GM12878 (cell line): Measurements from ENCODE around the gene MACROD2. TPM values are rescaled to one million over a fixed set of nuclear protein-coding genes. Genes with fewer than 3 reads are reported as not detected.

ENCODE experiments used
- ATAC-seq: fragments of 200-7000 bp; cut with Tn5 transposase; 3 replicates; pipeline ENCODE4 v1.9.1; 2020; ENCODE audit warnings: mild to moderate bottlenecking, moderate library complexity
- BruUV-seq: library from RNA; stranded (reverse); fragments of 400-500 nt; replicated peaks from 2 replicates; lab custom pipeline; 2021; lab: Mats Ljungman, UMichigan
- CTCF ChIA-PET: fragments of 300-600 bp; sonication (Branson Sonifier 250); formaldehyde crosslinking; extraction: SDS; loops from one replicate; lab custom pipeline; 2021; ENCODE audit warnings: inconsistent platforms; lab: Yijun Ruan, JAX
- POLR2A ChIA-PET: fragments of 350-600 bp; formaldehyde crosslinking; extraction: SDS; loops from one replicate; lab custom pipeline; 2021; ENCODE audit warnings: inconsistent platforms; lab: Charles Lee
- RAD21 ChIA-PET: fragments of 300-600 bp; sonication (Branson Sonifier 250); formaldehyde crosslinking; loops from one replicate; lab custom pipeline; 2023; ENCODE audit warnings: antibody characterized with exemption; ENCODE audit not compliant: unreplicated experiment; lab: Charles Lee
- SMC1A ChIA-PET: fragments of 300-600 bp; sonication (Branson Sonifier 250); formaldehyde crosslinking; loops from one replicate; lab custom pipeline; 2023; ENCODE audit not compliant: unreplicated experiment, uncharacterized antibody; lab: Charles Lee
- DNase-seq: peaks from one replicate; pipeline ENCODE4 v3.0.0-alpha.2; 2011; ENCODE audit warnings: low read depth, low spot score
- FAIRE-seq: peaks from 3 replicates; lab custom pipeline; 2011; peaks lifted over from hg19 to GRCh38; lab: Jason Lieb, UNC
- H2AFZ ChIP-seq: 2 replicates; pipeline ENCODE4 v1.6.0; 2011; ENCODE audit warnings: low read depth, low read length, control low read depth; ENCODE audit not compliant: control insufficient read depth
- H3K27ac ChIP-seq: 2 replicates; pipeline ENCODE4 v1.5.1; 2011; ENCODE audit warnings: control low read depth; ENCODE audit not compliant: control insufficient read depth, insufficient read depth
- H3K27me3 ChIP-seq, 2 experiments: replicated peaks in 1 of 2; 2 replicates each; pipeline versions ENCODE4 v1.6.0 to v1.6.1; 2011; ENCODE audit warnings: low read length in 1 of 2; ENCODE audit not compliant: control insufficient read depth in 2 of 2, insufficient read depth in 2 of 2
- H3K36me3 ChIP-seq, 2 experiments: 2 replicates each; pipeline ENCODE4 v1.5.1; 2011; ENCODE audit warnings: low read length in 1 of 2; ENCODE audit not compliant: control insufficient read depth in 2 of 2, insufficient read depth in 2 of 2
- H3K4me1 ChIP-seq: 2 replicates; pipeline ENCODE4 v1.6.1; 2011; ENCODE audit warnings: mild to moderate bottlenecking, low read length, moderate library complexity, mixed read lengths; ENCODE audit not compliant: control insufficient read depth, insufficient read depth
- H3K4me2 ChIP-seq: 2 replicates; pipeline ENCODE4 v1.6.0; 2011; ENCODE audit warnings: control low read depth; ENCODE audit not compliant: control insufficient read depth, insufficient read depth
- H3K4me3 ChIP-seq: fragments of 200-600 bp; sonication (generic); 2 replicates; pipeline ENCODE4 v1.5.1; 2016
- H3K79me2 ChIP-seq: 2 replicates; pipeline ENCODE4 v1.6.0; 2011; ENCODE audit warnings: low read length; ENCODE audit not compliant: control insufficient read depth, insufficient read depth
- H3K9ac ChIP-seq: 2 replicates; pipeline ENCODE4 v1.8.0; 2011; ENCODE audit warnings: low read length, control low read depth, mixed read lengths; ENCODE audit not compliant: control insufficient read depth, insufficient read depth
- H3K9me3 ChIP-seq: replicated peaks from 3 replicates; pipeline ENCODE4 v1.5.1; 2011; ENCODE audit warnings: mild to moderate bottlenecking, low read length; ENCODE audit not compliant: control insufficient read depth, insufficient read depth
- H4K20me1 ChIP-seq: 2 replicates; pipeline ENCODE4 v1.6.0; 2011; ENCODE audit not compliant: control insufficient read depth, insufficient read depth
- CREM ChIP-seq: IDR thresholded peaks from 2 replicates; pipeline ENCODE4 v1.6.1; 2014; ENCODE audit warnings: antibody characterized with exemption, low read depth
- FOS ChIP-seq: IDR thresholded peaks from 3 replicates; pipeline ENCODE4 v1.6.1; 2011; ENCODE audit warnings: borderline replicate concordance; ENCODE audit not compliant: insufficient read length; ENCODE audit errors: extremely low read depth
- HDAC2 ChIP-seq: fragments of 200-600 bp; sonication (generic); IDR thresholded peaks from 2 replicates; pipeline ENCODE4 v1.6.1; 2017
- IRF3 ChIP-seq: fragments of 450-650 bp; IDR thresholded peaks from 2 replicates; pipeline ENCODE4 v1.6.1; 2014; ENCODE audit warnings: mild to moderate bottlenecking
- IRF4 ChIP-seq: IDR thresholded peaks from 2 replicates; pipeline ENCODE4 v1.6.1; 2011; ENCODE audit warnings: low read depth, low read length
- NBN ChIP-seq: fragments of 450-650 bp; IDR thresholded peaks from 2 replicates; pipeline ENCODE4 v1.6.1; 2016
- NR2C2 ChIP-seq: IDR thresholded peaks from 2 replicates; pipeline ENCODE4 v1.6.1; 2011; ENCODE audit warnings: borderline replicate concordance, low read depth; ENCODE audit not compliant: control insufficient read depth, insufficient read length
- RCOR1 ChIP-seq: conservative IDR thresholded peaks from 2 replicates; pipeline ENCODE4 v1.6.1; 2012; ENCODE audit warnings: low read depth, low read length, improper control_type of control experiment
- SRF ChIP-seq, 2 experiments: IDR thresholded peaks; 2 replicates each; pipeline ENCODE4 v1.6.1; 2011; ENCODE audit warnings: low read depth in 2 of 2, low read length in 2 of 2, mild to moderate bottlenecking in 1 of 2, moderate library complexity in 1 of 2
- SUPT20H ChIP-seq: IDR thresholded peaks from 2 replicates; pipeline ENCODE4 v1.6.1; 2011; ENCODE audit warnings: low read depth, mild to moderate bottlenecking, low read length, moderate library complexity, borderline replicate concordance; ENCODE audit not compliant: control insufficient read depth
- USF2 ChIP-seq: IDR thresholded peaks from 2 replicates; pipeline ENCODE4 v1.6.1; 2011; ENCODE audit warnings: low read depth, low read length, improper control_type of control experiment, borderline replicate concordance
- ZBTB33 ChIP-seq: fragments of 450-650 bp; IDR thresholded peaks from 2 replicates; pipeline ENCODE4 v1.6.1; 2017; ENCODE audit warnings: mild to moderate bottlenecking
- WGBS: methylation state at CpG from one replicate; pipeline ENCODE4 v1.1.6; 2016; ENCODE audit warnings: low lambda C conversion rate; ENCODE audit not compliant: insufficient replicate concordance, insufficient coverage; ENCODE audit errors: missing lambda C conversion rate; 5-methylcytosine and 5-hydroxymethylcytosine counted together
- in situ Hi-C: fragments of 300-500 bp; cut with MboI; formaldehyde crosslinking; loops from 9 replicates; pipeline ENCODE4 v1.14.3; 2018; ENCODE audit warnings: mixed read lengths
- intact Hi-C: fragments of 100-400 bp; cut with micrococcal nuclease; formaldehyde crosslinking; loops from one replicate; pipeline ENCODE4 v1.14.2; 2022; ENCODE audit not compliant: unreplicated experiment
- polyA plus RNA-seq, 11 experiments: library from polyadenylated mRNA; depleted of rRNA in 4 of 11; unstranded in 6 of 11; stranded (reverse) in 5 of 11; fragments of >200 nt; fragmentation: Nextera tagmentation in 4 of 11; fragmentation: Illumina TruSeq in 1 of 11; extraction: Ambion mirVana in 4 of 11; extraction: Trizol in 1 of 11; gene quantifications; 1 replicate in 1 of 11; 2 replicates in 10 of 11; pipeline versions ENCODE4 v1.2.1 to v1.2.3, GENCODE V29; 2011 to 2016; ENCODE audit warnings: inconsistent platforms in 2 of 11, missing spikeins in 2 of 11, low read depth in 1 of 11
- total RNA-seq, 4 experiments: library from RNA; depleted of rRNA in 3 of 4; stranded (reverse); fragments of >200 nt in 3 of 4; fragmentation: Illumina TruSeq in 1 of 4; extraction: Trizol in 1 of 4; gene quantifications; 2 replicates each; pipeline versions ENCODE4 v1.2.1 to v1.2.3, GENCODE V29; 2013 to 2021

MACROD2 gene
- total and polyA plus RNA-seq, 10 of the 15 experiments (the other 5 are each of a cell fraction or from before 2014, with no cell fraction given), result 1.1 to 21.5 (median 2.2) TPM

- in situ Hi-C loops, result loop anchor here (25.0 kb wide), 1 partner anchor 1320 kb away; no protein-coding TSS in a partner anchor
- intact Hi-C loops, result loop anchor here (5.0 kb wide), 1 partner anchor 60 kb away; no protein-coding TSS in a partner anchor
- no peak overlapping the region for H3K9ac ChIP-seq
- ChIA-PET RAD21 (no interaction called here), SMC1A (no interaction called here), POLR2A (interaction anchor here (0.6 kb wide), 1 partner anchor 15 kb away, joined by 3 read pairs; no protein-coding TSS in a partner anchor), CTCF (no interaction called here)
- H4K20me1 ChIP-seq, result no peaks in the 10 kb centered on the region
- WGBS, result 2% methylated on average over 4 of the region's 4 CpGs
- BruUV-seq, result no TSS peak
- H3K4me2 ChIP-seq, result no peak overlapping the region
- no peaks in the 10 kb centered on the region for H3K27me3 ChIP-seq
- no peaks in the 10 kb centered on the region for H3K4me1 ChIP-seq
- ATAC-seq (no peak), FAIRE-seq (no peak), DNase-seq (no peak)
- H3K79me2 ChIP-seq, result no peaks in the 10 kb centered on the region
- no peak overlapping the region for H3K27ac ChIP-seq
- H2AFZ ChIP-seq, result no peak overlapping the region
- H3K36me3 ChIP-seq, result no peaks in the 10 kb centered on the region
- no peaks in the 10 kb centered on the region for H3K9me3 ChIP-seq
- no peak overlapping the region for H3K4me3 ChIP-seq
- TF ChIP-seq CREM (no peak), HDAC2 (no peak), NBN (no peak), SRF (IDR thresholded peaks at IDR 0.05; ENCODE audit: low read depth in 2 of 2, low read length in 2 of 2) (no peak), IRF3 (no peak), IRF4 (no peak), ZBTB33 (no peak), SUPT20H (no peak), FOS (no peak), RCOR1 (no peak), NR2C2 (no peak), USF2 (no peak)
Observed at GRCh38 chr20:14341801-14342200, 346.5 kb downstream of the MACROD2 start.
